BE2C (cell line): ENCODE results near the gene TLR9.

Experiments used
- DNase-seq: peaks from one replicate; pipeline ENCODE4 v3.0.0-alpha.2; 2020
- H3K27me3 ChIP-seq: fragments of 250-450 bp; sonication (Bioruptor Pico); 2 replicates; pipeline ENCODE4 v1.5.1; 2020; ENCODE audit warnings: mild to moderate bottlenecking
- H3K36me3 ChIP-seq: fragments of 250-450 bp; sonication (Bioruptor Pico); 2 replicates; pipeline ENCODE4 v1.5.1; 2020; ENCODE audit warnings: mild to moderate bottlenecking
- H3K4me1 ChIP-seq: fragments of 250-450 bp; sonication (Bioruptor Pico); 2 replicates; pipeline ENCODE4 v1.5.1; 2020
- H3K4me3 ChIP-seq: 2 replicates; pipeline ENCODE4 v1.5.1; 2011; ENCODE audit warnings: low read depth, low read length
- H3K9me3 ChIP-seq: fragments of 250-450 bp; sonication (Bioruptor Pico); 2 replicates; pipeline ENCODE4 v1.5.1; 2020
- TF ChIP-seq, protein P1 (sequence below): IDR thresholded peaks from 2 replicates; pipeline ENCODE4 v1.5.1; 2012; ENCODE audit warnings: mild to moderate bottlenecking, low read depth, low read length

TLR9 gene

DNA sequence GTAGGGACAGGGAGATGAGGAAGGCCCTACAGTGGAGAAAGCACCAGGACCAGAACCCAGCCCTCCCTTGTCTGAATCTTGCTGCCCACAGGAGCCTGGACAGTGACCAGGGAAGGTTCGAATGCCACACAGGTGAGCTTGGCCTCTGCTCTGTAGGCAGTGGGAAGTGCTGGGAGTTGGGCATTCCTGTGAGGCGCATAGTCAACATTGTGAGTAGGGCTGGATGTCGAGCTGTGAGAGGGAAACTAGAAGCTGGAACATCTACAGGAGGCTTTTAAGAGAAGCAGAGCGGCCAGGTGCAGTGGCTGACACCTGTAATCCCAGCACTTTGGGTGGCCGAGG, 47.8 kb downstream of the TLR9 start:
- TF ChIP-seq, protein P1, sequence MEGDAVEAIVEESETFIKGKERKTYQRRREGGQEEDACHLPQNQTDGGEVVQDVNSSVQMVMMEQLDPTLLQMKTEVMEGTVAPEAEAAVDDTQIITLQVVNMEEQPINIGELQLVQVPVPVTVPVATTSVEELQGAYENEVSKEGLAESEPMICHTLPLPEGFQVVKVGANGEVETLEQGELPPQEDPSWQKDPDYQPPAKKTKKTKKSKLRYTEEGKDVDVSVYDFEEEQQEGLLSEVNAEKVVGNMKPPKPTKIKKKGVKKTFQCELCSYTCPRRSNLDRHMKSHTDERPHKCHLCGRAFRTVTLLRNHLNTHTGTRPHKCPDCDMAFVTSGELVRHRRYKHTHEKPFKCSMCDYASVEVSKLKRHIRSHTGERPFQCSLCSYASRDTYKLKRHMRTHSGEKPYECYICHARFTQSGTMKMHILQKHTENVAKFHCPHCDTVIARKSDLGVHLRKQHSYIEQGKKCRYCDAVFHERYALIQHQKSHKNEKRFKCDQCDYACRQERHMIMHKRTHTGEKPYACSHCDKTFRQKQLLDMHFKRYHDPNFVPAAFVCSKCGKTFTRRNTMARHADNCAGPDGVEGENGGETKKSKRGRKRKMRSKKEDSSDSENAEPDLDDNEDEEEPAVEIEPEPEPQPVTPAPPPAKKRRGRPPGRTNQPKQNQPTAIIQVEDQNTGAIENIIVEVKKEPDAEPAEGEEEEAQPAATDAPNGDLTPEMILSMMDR, result no peak

DNA sequence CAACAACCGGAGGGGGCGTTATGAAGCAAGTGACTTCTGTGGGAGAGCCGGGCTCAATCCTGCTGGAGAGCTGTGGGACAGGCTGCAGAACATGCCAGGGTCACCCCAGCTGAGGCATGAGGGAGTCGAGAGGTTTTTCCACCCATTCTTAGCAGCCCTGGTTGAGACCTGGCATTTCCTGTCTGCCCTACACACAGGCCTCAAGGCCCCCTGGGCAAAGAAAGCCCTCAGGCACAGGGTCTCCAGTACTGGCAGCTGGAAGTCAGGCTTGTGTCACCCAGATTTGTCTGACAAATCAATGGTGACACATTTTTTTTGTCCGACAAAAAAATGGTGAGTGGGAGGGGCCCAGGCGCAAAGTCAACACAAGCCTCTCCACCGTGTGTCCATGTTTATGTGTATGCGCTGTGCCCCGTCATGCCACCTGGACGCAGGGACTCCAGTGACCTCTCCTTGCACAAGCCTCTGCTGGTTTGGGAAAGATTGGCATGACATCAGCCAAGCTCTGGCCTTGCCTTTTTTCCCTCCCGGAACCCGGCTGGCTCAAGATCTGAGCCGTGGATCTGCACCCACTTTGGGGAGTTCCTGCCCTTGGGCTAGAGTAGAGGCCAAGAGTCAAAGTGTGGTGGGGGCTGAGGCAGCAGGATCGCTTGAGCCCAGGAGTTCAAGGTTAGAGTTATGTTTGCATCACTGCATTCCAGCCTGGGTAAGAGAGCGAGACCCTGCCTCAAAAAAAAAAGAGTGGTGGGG, 48.3 kb downstream of the TLR9 start:
- H3K36me3 ChIP-seq, result no peaks in the 10 kb centered on the region
- DNase-seq, result no peak
- H3K27me3 ChIP-seq, result no peaks in the 10 kb centered on the region
- no peaks in the 10 kb centered on the region for H3K9me3 ChIP-seq
- H3K4me1 ChIP-seq, result no peaks in the 10 kb centered on the region
- H3K4me3 ChIP-seq, result no peak overlapping the region
- TF ChIP-seq, protein P1, result no peak

More for the DNA sequence above, 47.8 kb downstream of the TLR9 start:
- no peak for DNase-seq
- H3K4me1 ChIP-seq, result no peaks in the 10 kb centered on the region
- no peaks in the 10 kb centered on the region for H3K27me3 ChIP-seq
- no peak overlapping the region for H3K4me3 ChIP-seq
- no peaks in the 10 kb centered on the region for H3K36me3 ChIP-seq
- no peaks in the 10 kb centered on the region for H3K9me3 ChIP-seq

DNA sequence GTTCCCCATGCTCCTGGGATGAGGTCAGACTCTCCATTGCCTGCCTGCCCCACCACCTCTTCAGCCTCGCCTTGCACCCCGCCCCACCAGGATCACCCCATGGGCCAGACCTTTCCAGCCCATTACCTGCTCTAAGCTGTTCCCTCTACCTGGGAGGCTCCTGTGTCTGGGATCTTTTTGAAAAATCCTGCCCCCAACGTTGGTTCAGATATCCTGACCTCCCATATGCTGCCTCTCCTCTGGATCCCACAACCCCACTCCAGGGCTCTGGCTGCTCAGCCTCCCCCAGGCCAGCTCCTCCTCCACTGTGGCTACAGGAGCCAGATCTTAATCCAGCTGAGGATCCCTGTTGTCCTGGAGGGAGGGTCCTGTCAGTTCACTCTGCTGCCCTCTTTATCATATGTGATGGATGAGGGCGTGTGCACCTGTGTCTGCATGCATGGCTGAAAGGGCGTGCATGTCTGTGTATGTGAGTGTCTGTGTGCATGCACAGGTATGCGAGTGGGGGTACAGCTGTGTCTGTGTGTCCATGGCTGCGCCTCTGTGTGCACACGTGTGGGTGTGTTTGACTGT, 49.2 kb downstream of the TLR9 start:
- Histone ChIP-seq H3K27me3 (no peaks in the 10 kb centered on the region), H3K9me3 (no peaks in the 10 kb centered on the region), H3K4me1 (no peaks in the 10 kb centered on the region), H3K36me3 (no peaks in the 10 kb centered on the region), H3K4me3 (no peak overlapping the region)
- TF ChIP-seq, protein P1, result no peak
- peak; percentile 10 for DNase-seq

DNA sequence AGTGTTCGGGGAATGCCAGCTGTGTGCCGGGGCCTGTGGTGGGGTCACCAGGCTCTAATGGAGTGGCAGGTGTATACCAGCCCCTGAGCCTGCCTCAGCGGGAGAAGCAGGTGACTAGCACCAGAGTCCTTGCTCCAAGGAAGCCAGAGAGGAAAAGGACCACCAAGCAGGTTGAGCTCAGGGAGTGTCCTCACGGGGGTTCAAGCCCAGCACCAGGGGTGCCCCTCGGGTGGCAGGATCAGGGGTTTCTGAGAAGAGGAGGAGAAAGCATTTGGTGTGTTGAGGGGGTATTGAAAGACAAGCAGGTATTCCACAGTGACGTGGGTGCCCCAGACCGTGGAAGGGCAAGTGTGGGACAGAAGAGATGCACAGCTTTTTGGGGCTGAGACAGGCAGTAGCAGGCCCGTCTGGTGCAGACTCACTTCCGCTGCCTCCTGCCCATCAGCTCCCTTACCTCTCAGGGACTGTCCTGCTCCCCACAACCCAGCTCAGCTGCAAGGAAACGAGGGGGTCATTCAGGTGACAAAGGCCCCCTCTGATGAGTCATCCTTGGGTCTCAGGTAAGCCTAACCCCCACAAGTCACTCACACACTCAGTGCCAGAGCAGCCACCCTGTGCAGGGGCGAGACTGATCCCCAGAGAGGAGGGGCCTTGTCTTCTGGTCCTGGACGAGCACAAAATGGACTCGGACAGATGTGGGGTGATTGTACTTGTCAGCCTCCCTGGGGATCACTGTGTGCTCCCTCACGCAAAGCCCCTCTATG, 49.8 kb downstream of the TLR9 start:
- H3K9me3 ChIP-seq, result no peaks in the 10 kb centered on the region
- H3K27me3 ChIP-seq, result no peaks in the 10 kb centered on the region
- H3K4me1 ChIP-seq, result no peaks in the 10 kb centered on the region
- TF ChIP-seq, protein P1, result no peak
- H3K4me3 ChIP-seq, result no peak overlapping the region
- no peak for DNase-seq
- no peaks in the 10 kb centered on the region for H3K36me3 ChIP-seq

DNA sequence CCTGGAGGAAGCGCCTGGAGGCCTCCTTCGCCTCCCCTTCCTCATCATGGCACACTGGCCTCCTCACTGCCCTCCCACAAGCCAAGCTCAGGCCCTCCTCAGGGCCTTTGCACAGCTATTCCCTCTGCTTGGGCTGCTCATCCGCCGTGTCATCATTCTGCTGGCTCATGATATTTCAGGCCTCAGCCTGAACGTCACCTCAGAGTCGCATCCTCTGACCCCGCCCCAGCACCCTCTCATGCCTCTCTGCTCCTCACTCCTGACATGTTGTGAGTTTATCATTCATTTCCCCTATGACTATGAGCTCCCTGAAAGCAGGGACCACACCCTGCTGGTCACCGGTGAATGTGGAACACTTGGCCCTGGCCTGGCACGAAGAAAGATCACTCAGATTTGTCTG, 50.5 kb downstream of the TLR9 start:
- H3K9me3 ChIP-seq, result no peaks in the 10 kb centered on the region
- H3K27me3 ChIP-seq, result no peaks in the 10 kb centered on the region
- H3K4me3 ChIP-seq, result no peak overlapping the region
- TF ChIP-seq, protein P1, result no peak
- H3K4me1 ChIP-seq, result no peaks in the 10 kb centered on the region
- no peaks in the 10 kb centered on the region for H3K36me3 ChIP-seq
- DNase-seq, result no peak

- Histone ChIP-seq H3K4me3 (no peak overlapping the region), H3K36me3 (no peaks in the 10 kb centered on the region), H3K4me1 (no peaks in the 10 kb centered on the region), H3K27me3 (no peaks in the 10 kb centered on the region), H3K9me3 (no peaks in the 10 kb centered on the region)
- TF ChIP-seq, protein P1, result no peak
- no peak for DNase-seq
Measured at GRCh38 chr3:52173101-52173500, 52.3 kb downstream of the TLR9 start.
